ENCODE results near the gene GCK. TPM values are rescaled to one million over a fixed set of nuclear protein-coding genes. Genes with fewer than 3 reads are reported as not detected.

The GCK gene
- total RNA-seq, 3 donors from 2014 or later (not counting 1 experiment from before 2014, with no cell fraction given): not detected

GRCh38 chr7:44109991-44110390 is 79.2 kb downstream of the GCK start:
- no peak for DNase-seq
- H3K27ac Mint-ChIP-seq: no peak overlapping the region
- Histone ChIP-seq H3K4me3 (ENCODE audit: low read length) (no peak overlapping the region), H3K36me3 (ENCODE audit: control insufficient read depth, insufficient read depth, low read length) (no peaks in the 10 kb centered on the region), H3K27me3 (ENCODE audit: control insufficient read depth, insufficient read depth, low read length) (peaks cover 2% of the 10 kb centered on the region), H3K27ac (ENCODE audit: low read length) (no peak overlapping the region), H3K4me1 (ENCODE audit: control insufficient read depth, insufficient read depth, low read length) (peaks cover 10% of the 10 kb centered on the region), H3K9me3 (ENCODE audit: control insufficient read depth, insufficient read depth, low read length) (no peaks in the 10 kb centered on the region)
- peaks cover 7% of the 10 kb centered on the region in 2 donors for H3K4me1 Mint-ChIP-seq
- H3K27me3 Mint-ChIP-seq (ENCODE audit: low read depth in 2 of 2): peaks cover 0 to 3% of the 10 kb centered on the region in 2 donors
- no peak for ATAC-seq
- WGBS (ENCODE audit: insufficient coverage): 95% methylated on average over 18 of the region's 18 CpGs
- no peaks in the 10 kb centered on the region for H3K9me3 Mint-ChIP-seq
- intact Hi-C loops (cut with micrococcal nuclease): no loop called here
- TF ChIP-seq, protein P1, sequence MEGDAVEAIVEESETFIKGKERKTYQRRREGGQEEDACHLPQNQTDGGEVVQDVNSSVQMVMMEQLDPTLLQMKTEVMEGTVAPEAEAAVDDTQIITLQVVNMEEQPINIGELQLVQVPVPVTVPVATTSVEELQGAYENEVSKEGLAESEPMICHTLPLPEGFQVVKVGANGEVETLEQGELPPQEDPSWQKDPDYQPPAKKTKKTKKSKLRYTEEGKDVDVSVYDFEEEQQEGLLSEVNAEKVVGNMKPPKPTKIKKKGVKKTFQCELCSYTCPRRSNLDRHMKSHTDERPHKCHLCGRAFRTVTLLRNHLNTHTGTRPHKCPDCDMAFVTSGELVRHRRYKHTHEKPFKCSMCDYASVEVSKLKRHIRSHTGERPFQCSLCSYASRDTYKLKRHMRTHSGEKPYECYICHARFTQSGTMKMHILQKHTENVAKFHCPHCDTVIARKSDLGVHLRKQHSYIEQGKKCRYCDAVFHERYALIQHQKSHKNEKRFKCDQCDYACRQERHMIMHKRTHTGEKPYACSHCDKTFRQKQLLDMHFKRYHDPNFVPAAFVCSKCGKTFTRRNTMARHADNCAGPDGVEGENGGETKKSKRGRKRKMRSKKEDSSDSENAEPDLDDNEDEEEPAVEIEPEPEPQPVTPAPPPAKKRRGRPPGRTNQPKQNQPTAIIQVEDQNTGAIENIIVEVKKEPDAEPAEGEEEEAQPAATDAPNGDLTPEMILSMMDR (IDR thresholded peaks at IDR 0.05): no peak
- no peak overlapping the region for H3K4me3 Mint-ChIP-seq
- no peaks in the 10 kb centered on the region for H3K36me3 Mint-ChIP-seq

DNA sequence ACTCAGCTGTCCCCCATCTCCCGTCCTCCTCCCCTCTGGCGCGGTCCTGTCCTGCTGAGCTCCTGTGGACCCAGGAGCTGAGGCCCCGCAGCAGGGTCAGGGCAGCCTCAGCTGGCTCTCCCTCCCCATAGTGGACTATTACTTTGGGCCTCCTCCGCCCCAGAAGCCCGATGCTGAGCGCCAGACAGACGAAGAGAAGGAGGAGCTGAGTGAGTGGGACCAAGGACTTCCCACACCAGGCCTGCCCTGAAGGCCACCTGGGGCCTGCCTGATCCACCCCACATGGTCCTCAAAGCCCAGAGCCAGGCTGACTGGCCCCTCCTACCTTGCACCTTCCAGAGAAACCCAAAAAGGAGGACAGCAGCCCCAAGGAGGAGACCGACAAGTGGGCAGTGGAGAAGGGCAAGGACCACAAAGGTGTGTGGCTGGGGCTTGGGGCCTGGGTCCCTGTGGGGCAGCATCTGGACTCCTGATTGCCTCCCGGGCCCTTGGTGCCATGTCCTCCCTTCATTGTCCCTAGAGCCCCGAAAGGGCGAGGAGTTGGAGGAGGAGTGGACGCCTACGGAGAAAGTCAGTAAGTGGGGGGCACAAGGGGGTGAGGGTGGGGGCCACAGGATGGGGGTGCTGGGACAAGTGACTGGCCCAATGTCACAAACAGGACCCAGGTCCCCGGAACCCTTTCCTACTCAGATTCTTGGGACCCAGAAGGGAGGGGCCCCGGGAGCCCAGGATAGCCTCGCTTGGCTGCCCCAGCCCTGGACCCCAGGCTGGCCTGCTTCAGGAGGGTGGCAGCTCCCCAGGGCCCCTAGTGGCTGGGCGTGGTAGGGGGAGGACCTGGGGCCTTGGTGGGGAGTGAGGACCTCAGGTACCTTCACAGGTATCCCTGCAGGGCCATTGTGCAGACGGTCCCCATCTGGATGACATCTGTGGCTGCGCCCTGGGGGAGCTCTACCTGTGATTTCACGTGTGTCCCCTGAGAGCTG is 80.2 kb downstream of the GCK start:
- H3K27ac Mint-ChIP-seq: no peak overlapping the region
- Histone ChIP-seq H3K4me1 (ENCODE audit: control insufficient read depth, insufficient read depth, low read length) (peaks cover 15% of the 10 kb centered on the region), H3K27ac (ENCODE audit: low read length) (no peak overlapping the region), H3K27me3 (ENCODE audit: control insufficient read depth, insufficient read depth, low read length) (peaks cover 4% of the 10 kb centered on the region), H3K36me3 (ENCODE audit: control insufficient read depth, insufficient read depth, low read length) (no peaks in the 10 kb centered on the region), H3K4me3 (ENCODE audit: low read length) (no peak overlapping the region), H3K9me3 (ENCODE audit: control insufficient read depth, insufficient read depth, low read length) (no peaks in the 10 kb centered on the region)
- intact Hi-C loops (cut with micrococcal nuclease): no loop called here
- DNase-seq (no peak), ATAC-seq (no peak)
- TF ChIP-seq, protein P1 (IDR thresholded peaks at IDR 0.05): no peak
- H3K4me3 Mint-ChIP-seq: no peak overlapping the region
- 86% methylated on average over 21 of the region's 21 CpGs for WGBS (ENCODE audit: insufficient coverage)
- H3K4me1 Mint-ChIP-seq: peaks cover 7% of the 10 kb centered on the region in 2 donors
- no peaks in the 10 kb centered on the region for H3K36me3 Mint-ChIP-seq
- no peaks in the 10 kb centered on the region for H3K9me3 Mint-ChIP-seq
- H3K27me3 Mint-ChIP-seq (ENCODE audit: low read depth in 2 of 2): peaks cover 0 to 3% of the 10 kb centered on the region in 2 donors

DNA sequence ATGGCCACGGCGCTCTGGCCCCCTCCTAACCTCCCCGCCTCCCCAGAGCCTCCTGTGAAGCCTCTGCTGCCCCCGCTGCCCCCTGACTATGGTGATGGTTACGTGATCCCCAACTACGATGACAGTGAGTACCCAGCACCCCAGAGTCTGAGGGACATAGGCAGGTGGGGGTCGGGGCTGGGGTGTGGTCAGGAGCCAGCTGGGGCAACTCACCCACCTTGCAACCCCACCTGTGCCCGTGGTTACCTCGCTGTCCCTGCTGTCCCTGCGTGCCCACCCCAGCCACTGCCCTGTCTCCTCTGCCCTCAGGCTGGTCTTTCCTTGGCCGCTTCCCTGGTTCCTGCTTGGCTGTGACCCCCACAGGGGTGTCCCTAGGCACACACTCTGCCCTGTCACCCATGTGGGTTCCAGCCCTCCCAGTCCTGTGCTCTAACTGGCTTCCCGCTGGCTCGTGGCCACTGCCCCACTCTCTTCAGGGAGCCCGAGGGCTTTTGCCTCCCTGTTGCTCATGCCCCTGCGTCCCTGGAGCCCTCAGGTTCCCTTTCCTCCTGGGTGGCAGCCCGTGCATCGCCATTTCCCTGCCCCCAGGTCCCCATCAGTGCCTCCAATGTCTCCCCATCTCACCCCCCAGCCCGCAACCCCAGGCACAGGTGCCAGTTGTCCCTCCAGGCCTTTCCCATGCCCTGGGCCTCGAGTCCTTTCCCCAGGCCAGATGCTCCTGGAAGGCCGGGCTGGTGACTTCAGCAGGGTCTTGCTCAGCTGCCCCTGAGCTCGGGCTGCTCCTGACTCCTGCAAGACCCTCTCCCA is 81.1 kb downstream of the GCK start:
- peaks cover 0 to 6% of the 10 kb centered on the region in 2 donors for H3K27me3 Mint-ChIP-seq (ENCODE audit: low read depth in 2 of 2)
- H3K4me3 Mint-ChIP-seq: no peak overlapping the region
- Histone ChIP-seq H3K9me3 (ENCODE audit: control insufficient read depth, insufficient read depth, low read length) (no peaks in the 10 kb centered on the region), H3K27ac (ENCODE audit: low read length) (no peak overlapping the region), H3K4me3 (ENCODE audit: low read length) (no peak overlapping the region), H3K4me1 (ENCODE audit: control insufficient read depth, insufficient read depth, low read length) (peaks cover 20% of the 10 kb centered on the region), H3K36me3 (ENCODE audit: control insufficient read depth, insufficient read depth, low read length) (no peaks in the 10 kb centered on the region), H3K27me3 (ENCODE audit: control insufficient read depth, insufficient read depth, low read length) (peaks cover 4% of the 10 kb centered on the region)
- no peak for ATAC-seq
- no peak for DNase-seq
- no peaks in the 10 kb centered on the region for H3K9me3 Mint-ChIP-seq
- H3K36me3 Mint-ChIP-seq: no peaks in the 10 kb centered on the region
- TF ChIP-seq, protein P1 (IDR thresholded peaks at IDR 0.05): no peak
- intact Hi-C loops (cut with micrococcal nuclease): no loop called here
- no peak overlapping the region for H3K27ac Mint-ChIP-seq
- H3K4me1 Mint-ChIP-seq: peaks cover 7 to 11% of the 10 kb centered on the region in 2 donors
- 86% methylated on average over 21 of the region's 21 CpGs for WGBS (ENCODE audit: insufficient coverage)
